Kidney epithelial cell (primary cell): ENCODE results near the gene LSS. TPM values are rescaled to one million over a fixed set of nuclear protein-coding genes. Genes with fewer than 3 reads are reported as not detected.
"Not testable (repeated sequence)": the region's sequence is repeated elsewhere in the genome, so short reads cannot be mapped to it uniquely, and the experiment has no call there.

Source experiments
- DNase-seq: peaks from one replicate; pipeline ENCODE4 v3.0.0-alpha.2; 2010; ENCODE audit warnings: low read depth
- H3K27me3 ChIP-seq: 2 replicates; pipeline ENCODE4 v1.6.0; 2011; ENCODE audit warnings: low read length; ENCODE audit not compliant: control insufficient read depth, insufficient read depth
- H3K36me3 ChIP-seq: 2 replicates; pipeline ENCODE4 v1.5.1; 2011; ENCODE audit warnings: low read length; ENCODE audit not compliant: control insufficient read depth, insufficient read depth
- H3K4me3 ChIP-seq: 2 replicates; pipeline ENCODE4 v1.5.1; 2011; ENCODE audit warnings: low read depth, mild to moderate bottlenecking, control low read depth, low read length
- CTCF ChIP-seq: IDR thresholded peaks from 2 replicates; pipeline ENCODE4 v1.5.1; 2011; ENCODE audit warnings: mild to moderate bottlenecking, moderate library complexity, low read length, control low read depth, inconsistent platforms; ENCODE audit not compliant: insufficient read depth, poor library complexity, severe bottlenecking
- total RNA-seq: library from RNA; depleted of rRNA; stranded (reverse); fragments of >200 nt; gene quantifications from 2 replicates; pipeline ENCODE4 v1.2.3, GENCODE V29; 2015

LSS gene
- total RNA-seq, 1 donor from 2014 or later, result 74.5 TPM

GRCh38 chr21:46144464-46145070 is 84.0 kb downstream of the LSS start:
- peaks cover 9% of the 10 kb centered on the region for H3K27me3 ChIP-seq
- no peaks in the 10 kb centered on the region for H3K36me3 ChIP-seq
- H3K4me3 ChIP-seq, result no peak overlapping the region
- no peak for TF ChIP-seq CTCF
- DNase-seq, result no peak

DNA sequence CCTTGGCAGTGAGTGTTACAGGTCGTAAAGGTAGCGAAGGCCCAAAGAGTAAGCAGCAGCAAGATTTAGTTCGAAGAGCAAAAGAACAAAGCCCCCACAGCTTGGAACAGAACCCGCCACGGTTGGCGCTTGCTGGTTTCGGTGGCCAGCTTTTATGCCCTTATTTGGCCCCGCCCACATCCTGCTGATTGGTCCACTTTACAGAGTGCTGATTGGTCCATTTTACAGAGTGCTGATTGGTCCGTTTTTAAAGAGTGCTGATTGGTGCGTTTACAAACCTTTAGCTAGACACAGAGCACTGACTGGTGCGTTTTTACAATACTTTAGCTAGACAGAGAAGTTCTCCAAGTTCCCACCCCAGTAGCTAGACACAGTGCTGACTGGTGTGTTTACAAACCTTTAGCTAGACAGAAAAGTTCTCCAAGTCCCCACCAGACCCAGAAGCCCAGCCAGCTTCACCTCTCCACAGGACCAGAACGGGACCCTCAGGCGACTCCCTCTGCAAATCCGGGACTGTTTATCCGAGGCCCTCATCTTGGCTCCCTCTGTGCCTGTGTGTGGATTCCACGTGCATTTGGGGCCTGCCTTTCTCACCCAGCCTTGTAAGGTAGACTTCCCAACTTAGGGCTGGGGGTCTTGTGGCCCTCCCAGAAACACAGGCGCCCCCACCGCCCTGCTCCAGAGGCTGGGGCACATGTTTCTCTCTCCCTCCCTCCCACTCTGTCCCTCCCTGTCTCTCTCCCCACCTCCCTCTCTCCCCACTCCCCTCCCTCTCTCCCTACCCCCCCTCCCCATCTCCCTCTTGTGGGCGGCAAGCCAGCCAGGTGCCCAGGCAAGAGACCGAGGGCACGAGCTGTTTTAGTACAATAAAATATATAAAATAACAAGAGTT is 85.7 kb downstream of the LSS start:
- TF ChIP-seq CTCF, result no peak
- no peak overlapping the region for H3K4me3 ChIP-seq
- H3K36me3 ChIP-seq, result no peaks in the 10 kb centered on the region
- H3K27me3 ChIP-seq, result peaks cover 14% of the 10 kb centered on the region
- no peak for DNase-seq

- TF ChIP-seq CTCF, result no peak
- H3K36me3 ChIP-seq, result no peaks in the 10 kb centered on the region
- DNase-seq, result no peak
- no peak overlapping the region for H3K4me3 ChIP-seq
- peaks cover 19% of the 10 kb centered on the region for H3K27me3 ChIP-seq
Observed at GRCh38 chr21:46141767-46142581, 86.6 kb downstream of the LSS start.

- not testable (repeated sequence) for H3K4me3 ChIP-seq, DNase-seq, H3K36me3 ChIP-seq
- H3K27me3 ChIP-seq, result peaks cover 25% of the 10 kb centered on the region
Observed at GRCh38 chr21:46140352-46141003, 88.1 kb downstream of the LSS start.

DNA sequence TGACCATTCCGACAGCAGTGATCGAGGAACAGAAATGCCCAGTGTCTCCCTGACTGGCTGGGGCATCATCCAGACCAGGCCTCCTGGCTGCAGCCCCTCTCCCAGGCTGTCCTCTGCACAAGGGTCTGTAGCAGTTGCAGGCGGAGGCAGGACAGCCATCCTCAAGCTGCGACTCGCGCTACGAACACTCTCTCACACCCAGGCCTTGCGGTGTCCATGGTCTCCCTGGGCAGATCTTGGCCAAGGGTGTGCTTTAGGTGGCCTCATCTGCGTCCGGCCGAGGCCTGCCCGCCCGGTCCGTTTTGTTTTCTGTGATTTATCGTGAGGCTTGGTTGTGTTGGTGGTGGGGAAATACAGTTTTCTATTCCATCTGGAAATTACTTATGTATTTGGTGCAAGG is 88.9 kb downstream of the LSS start:
- H3K27me3 ChIP-seq, result peaks cover 25% of the 10 kb centered on the region
- no peaks in the 10 kb centered on the region for H3K36me3 ChIP-seq
- no peak for DNase-seq
- TF ChIP-seq CTCF, result no peak
- no peak overlapping the region for H3K4me3 ChIP-seq
